Lower lobe of right lung (tissue), 2 donors: ENCODE data around the gene LDLRAD4. TPM values are rescaled to one million over a fixed set of nuclear protein-coding genes. Genes with fewer than 3 reads are reported as not detected.
A peak's percentile ranks its signal among the peaks of the same experiment; 100 is the strongest.

Experiments used
- ATAC-seq, 2 donors: fragments of 200-7000 bp; cut with Tn5 transposase; one replicate each; pipeline ENCODE4 v1.9.1; 2020 to 2022; ENCODE audit warnings: mild to moderate bottlenecking in 2 of 2, moderate library complexity in 2 of 2
- DNase-seq: peaks from one replicate; pipeline ENCODE4 v3.0.0-alpha.2; 2020
- H3K27ac ChIP-seq: fragments of 200-600 bp; one replicate; pipeline ENCODE4 v1.8.0; 2022
- H3K27me3 ChIP-seq: fragments of 200-600 bp; one replicate; pipeline ENCODE4 v1.8.0; 2022; ENCODE audit warnings: low read depth
- H3K36me3 ChIP-seq: fragments of 200-600 bp; one replicate; pipeline ENCODE4 v1.8.0; 2022; ENCODE audit warnings: mild to moderate bottlenecking
- H3K4me1 ChIP-seq: fragments of 200-600 bp; one replicate; pipeline ENCODE4 v1.8.0; 2022
- H3K4me3 ChIP-seq: fragments of 200-600 bp; one replicate; pipeline ENCODE4 v1.8.0; 2022; ENCODE audit warnings: mild to moderate bottlenecking
- H3K9me3 ChIP-seq: fragments of 200-600 bp; one replicate; pipeline ENCODE4 v1.8.0; 2022
- CTCF ChIP-seq: fragments of 200-600 bp; IDR thresholded peaks from one replicate; pipeline ENCODE4 v1.8.0; 2022; ENCODE audit warnings: antibody characterized with exemption, mild to moderate bottlenecking
- intact Hi-C: fragments of 100-400 bp; cut with DNase I; formaldehyde crosslinking; loops from one replicate; pipeline ENCODE4 v1.11.0; 2022
- total RNA-seq: library from RNA; stranded (reverse); fragmentation: NEBNext Ultra II Directional; extraction: Animal tissue kit (Norgen Biotek cat#: 25700); gene quantifications from one replicate; pipeline ENCODE4 v1.2.1, GENCODE V29; 2021
- donor health status: DM: no; HTN: yes; CAD: no; lungs with severe emphysema.

LDLRAD4 gene
- total RNA-seq, 1 donor from 2014 or later: 24.6 TPM

- TF ChIP-seq CTCF: no peak
- peaks cover 20% of the 10 kb centered on the region for H3K4me1 ChIP-seq
- H3K4me3 ChIP-seq: no peak overlapping the region
- H3K36me3 ChIP-seq: no peaks in the 10 kb centered on the region
- H3K27ac ChIP-seq: no peak overlapping the region
- intact Hi-C loops: no loop called here
- H3K27me3 ChIP-seq: no peaks in the 10 kb centered on the region
- no peaks in the 10 kb centered on the region for H3K9me3 ChIP-seq
- ATAC-seq (no peak), DNase-seq (no peak)
Observed at GRCh38 chr18:13547347-13547746, 328.8 kb downstream of the LDLRAD4 start.

DNA sequence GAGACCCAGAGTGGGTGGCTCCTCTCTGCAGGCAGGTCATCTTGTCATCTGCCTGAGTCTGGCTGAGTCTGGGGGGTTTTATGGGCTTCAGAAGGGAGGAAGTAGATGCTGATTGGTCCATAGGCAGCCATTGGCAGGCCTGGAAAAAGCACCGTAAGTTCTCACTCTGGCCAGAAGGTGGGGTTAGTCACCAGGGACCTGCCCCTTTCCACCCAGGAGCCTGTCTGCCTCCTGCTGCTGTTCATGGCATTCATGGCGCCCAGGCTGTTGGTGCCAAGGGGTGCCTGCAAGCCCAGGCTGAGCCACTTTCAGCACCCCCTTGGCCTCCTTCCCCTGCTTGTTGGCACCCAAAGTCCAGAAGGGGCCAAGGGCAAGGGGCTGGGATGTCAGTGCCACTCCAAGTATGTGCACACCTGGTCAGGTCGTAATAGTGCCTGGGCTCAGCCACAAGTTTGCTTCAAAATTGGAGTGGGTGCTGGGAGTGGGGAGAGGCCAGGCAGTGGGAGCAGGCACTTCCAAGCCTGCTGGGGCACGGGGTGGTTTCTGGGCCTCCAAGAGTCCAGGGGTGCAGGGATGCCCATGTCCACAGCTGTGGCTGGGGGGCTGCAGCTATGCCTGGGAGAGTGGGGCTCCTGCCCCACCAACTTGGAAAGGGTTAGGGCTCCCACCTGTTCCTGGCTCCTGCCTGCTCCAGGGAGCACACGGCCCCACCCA, 329.7 kb downstream of the LDLRAD4 start:
- Histone ChIP-seq H3K4me1 (peaks cover 20% of the 10 kb centered on the region), H3K36me3 (no peaks in the 10 kb centered on the region), H3K27ac (no peak overlapping the region), H3K4me3 (no peak overlapping the region), H3K27me3 (no peaks in the 10 kb centered on the region), H3K9me3 (no peaks in the 10 kb centered on the region)
- ATAC-seq: no peak
- TF ChIP-seq CTCF: no peak
- intact Hi-C loops: no loop called here
- no peak for DNase-seq

DNA sequence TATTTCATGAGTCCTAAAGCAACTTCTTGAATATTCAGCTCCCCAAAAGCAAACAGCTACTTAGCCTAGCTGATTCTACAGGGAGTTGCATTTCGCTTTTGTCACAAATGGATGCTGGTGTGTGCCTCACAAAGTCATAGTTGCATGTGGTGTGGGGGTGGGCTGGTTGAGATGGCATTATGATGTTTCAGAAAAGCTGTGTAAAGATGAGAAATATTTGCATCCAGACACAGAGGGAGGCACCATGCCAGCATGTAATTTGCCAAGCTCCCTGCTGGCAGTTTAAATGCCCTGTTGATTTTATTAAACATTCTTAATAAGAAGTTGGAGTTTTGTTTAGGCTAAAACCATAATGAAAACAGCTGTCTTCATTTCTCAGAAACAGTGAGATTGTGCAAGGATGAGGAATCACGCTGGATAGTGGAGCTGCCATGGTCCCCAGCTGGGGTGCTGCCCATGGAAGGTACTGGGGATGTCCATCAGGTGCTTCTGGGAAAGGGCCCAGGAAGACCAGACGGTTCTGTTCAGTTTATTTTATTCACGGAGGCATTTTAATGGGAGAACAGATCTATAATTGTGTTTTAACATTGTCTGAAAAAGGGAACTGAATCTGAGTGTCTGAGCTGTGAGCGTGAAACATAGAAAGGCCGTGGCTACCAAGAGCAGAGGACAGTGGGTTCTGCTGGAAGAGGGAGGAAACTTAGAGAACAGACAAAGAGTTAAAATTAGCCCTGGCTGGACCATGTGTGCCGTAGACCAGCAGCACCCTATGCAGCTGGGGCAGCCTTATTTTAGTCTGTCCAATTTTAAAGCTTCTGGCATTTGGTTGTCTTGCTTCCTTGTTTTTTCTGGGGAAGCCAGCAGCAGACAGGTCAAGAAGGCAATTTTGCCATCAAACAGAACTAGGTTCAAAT, 330.7 kb downstream of the LDLRAD4 start:
- no peaks in the 10 kb centered on the region for H3K9me3 ChIP-seq
- ATAC-seq (peak; percentile 30 to 51), DNase-seq (no peak)
- H3K4me1 ChIP-seq: peaks cover 20% of the 10 kb centered on the region
- H3K4me3 ChIP-seq: no peak overlapping the region
- H3K27ac ChIP-seq: peak overlapping the region; percentile 10
- no peaks in the 10 kb centered on the region for H3K27me3 ChIP-seq
- no peaks in the 10 kb centered on the region for H3K36me3 ChIP-seq
- no peak for TF ChIP-seq CTCF
- intact Hi-C loops: no loop called here

- no peak for ATAC-seq
- no peak overlapping the region for H3K27ac ChIP-seq
- H3K4me1 ChIP-seq: peaks cover 20% of the 10 kb centered on the region
- H3K36me3 ChIP-seq: no peaks in the 10 kb centered on the region
- DNase-seq: no peak
- no peaks in the 10 kb centered on the region for H3K9me3 ChIP-seq
- no peak for TF ChIP-seq CTCF
- intact Hi-C loops: no loop called here
- no peak overlapping the region for H3K4me3 ChIP-seq
- H3K27me3 ChIP-seq: no peaks in the 10 kb centered on the region
Observed at GRCh38 chr18:13549880-13550232, 331.3 kb downstream of the LDLRAD4 start.

GRCh38 chr18:13550418-13551304, 332.1 kb downstream of the LDLRAD4 start:
- no peak for ATAC-seq
- no peak overlapping the region for H3K27ac ChIP-seq
- DNase-seq: no peak
- no peaks in the 10 kb centered on the region for H3K9me3 ChIP-seq
- intact Hi-C loops: no loop called here
- no peaks in the 10 kb centered on the region for H3K36me3 ChIP-seq
- TF ChIP-seq CTCF: no peak
- peaks cover 20% of the 10 kb centered on the region for H3K4me1 ChIP-seq
- H3K4me3 ChIP-seq: no peak overlapping the region
- H3K27me3 ChIP-seq: no peaks in the 10 kb centered on the region
